ENCODE results near the gene CYSLTR1.

DNA sequence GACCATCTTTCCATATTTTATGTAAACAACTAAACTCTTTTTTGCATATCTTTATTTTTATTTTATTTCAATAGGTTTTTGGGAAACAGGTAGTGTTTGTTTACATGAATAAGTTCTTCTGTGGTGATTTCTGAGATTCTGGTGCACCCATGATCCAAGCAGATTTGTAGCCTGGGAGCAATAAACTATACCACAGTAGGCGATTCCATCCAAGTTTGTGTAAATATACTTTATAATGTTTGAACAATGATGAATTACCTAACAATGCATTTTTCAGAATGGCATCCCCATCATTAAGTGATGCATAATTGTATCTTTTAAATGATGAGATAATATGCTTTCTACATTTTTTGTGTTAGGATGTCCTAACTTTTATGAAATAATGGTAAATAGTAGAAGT is 39.2 kb upstream of the CYSLTR1 start:
- TF ChIP-seq, protein P1, sequence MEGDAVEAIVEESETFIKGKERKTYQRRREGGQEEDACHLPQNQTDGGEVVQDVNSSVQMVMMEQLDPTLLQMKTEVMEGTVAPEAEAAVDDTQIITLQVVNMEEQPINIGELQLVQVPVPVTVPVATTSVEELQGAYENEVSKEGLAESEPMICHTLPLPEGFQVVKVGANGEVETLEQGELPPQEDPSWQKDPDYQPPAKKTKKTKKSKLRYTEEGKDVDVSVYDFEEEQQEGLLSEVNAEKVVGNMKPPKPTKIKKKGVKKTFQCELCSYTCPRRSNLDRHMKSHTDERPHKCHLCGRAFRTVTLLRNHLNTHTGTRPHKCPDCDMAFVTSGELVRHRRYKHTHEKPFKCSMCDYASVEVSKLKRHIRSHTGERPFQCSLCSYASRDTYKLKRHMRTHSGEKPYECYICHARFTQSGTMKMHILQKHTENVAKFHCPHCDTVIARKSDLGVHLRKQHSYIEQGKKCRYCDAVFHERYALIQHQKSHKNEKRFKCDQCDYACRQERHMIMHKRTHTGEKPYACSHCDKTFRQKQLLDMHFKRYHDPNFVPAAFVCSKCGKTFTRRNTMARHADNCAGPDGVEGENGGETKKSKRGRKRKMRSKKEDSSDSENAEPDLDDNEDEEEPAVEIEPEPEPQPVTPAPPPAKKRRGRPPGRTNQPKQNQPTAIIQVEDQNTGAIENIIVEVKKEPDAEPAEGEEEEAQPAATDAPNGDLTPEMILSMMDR (IDR thresholded peaks at IDR 0.05), result no peak
- TF ChIP-seq ZC3H11A (IDR thresholded peaks at IDR 0.05) (no peak), POLR2A (IDR thresholded peaks at IDR 0.05; ENCODE audit: low read length) (no peak), EP300 (IDR thresholded peaks at IDR 0.05) (no peak), SMC3 (IDR thresholded peaks at IDR 0.05) (no peak), JUN (IDR thresholded peaks at IDR 0.05) (no peak), NR3C1 (IDR thresholded peaks at IDR 0.05) (no peak), RCOR1 (IDR thresholded peaks at IDR 0.05; ENCODE audit: low read depth, low read length) (no peak), ZNF302 (CRISPR knock-in tag; IDR thresholded peaks at IDR 0.05) (no peak)
- TF ChIP-seq, protein P2, sequence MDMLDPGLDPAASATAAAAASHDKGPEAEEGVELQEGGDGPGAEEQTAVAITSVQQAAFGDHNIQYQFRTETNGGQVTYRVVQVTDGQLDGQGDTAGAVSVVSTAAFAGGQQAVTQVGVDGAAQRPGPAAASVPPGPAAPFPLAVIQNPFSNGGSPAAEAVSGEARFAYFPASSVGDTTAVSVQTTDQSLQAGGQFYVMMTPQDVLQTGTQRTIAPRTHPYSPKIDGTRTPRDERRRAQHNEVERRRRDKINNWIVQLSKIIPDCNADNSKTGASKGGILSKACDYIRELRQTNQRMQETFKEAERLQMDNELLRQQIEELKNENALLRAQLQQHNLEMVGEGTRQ (IDR thresholded peaks at IDR 0.05), result no peak
- TF ChIP-seq, protein P3, sequence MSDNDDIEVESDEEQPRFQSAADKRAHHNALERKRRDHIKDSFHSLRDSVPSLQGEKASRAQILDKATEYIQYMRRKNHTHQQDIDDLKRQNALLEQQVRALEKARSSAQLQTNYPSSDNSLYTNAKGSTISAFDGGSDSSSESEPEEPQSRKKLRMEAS (IDR thresholded peaks at IDR 0.05), result no peak

Data from A549 (cell line).